Measurements from ENCODE around the gene ELOB. TPM values are rescaled to one million over a fixed set of nuclear protein-coding genes. Genes with fewer than 3 reads are reported as not detected.
A peak's percentile ranks its signal among the peaks of the same experiment; 100 is the strongest.

Gene ELOB
- 274 TPM for total RNA-seq

GRCh38 chr16:2777231-2777902 lies at the start of gene ELOB:
Gene ELOB (minus strand): TSS chr16:2777280. CDS start chr16:2777239, 41 bp downstream.
- DNase-seq (ENCODE audit: low spot score) = peak; percentile 90

- no peak for DNase-seq (ENCODE audit: low spot score)
Observed at GRCh38 chr16:2825906-2826305, 48.8 kb upstream of the ELOB start.

GRCh38 chr16:2825049-2825742 lies 48.1 kb upstream of the ELOB start:
- DNase-seq (ENCODE audit: low spot score) = no peak

GRCh38 chr16:2824626-2825025 lies 47.5 kb upstream of the ELOB start:
- no peak for DNase-seq (ENCODE audit: low spot score)

GRCh38 chr16:2822496-2822895 lies 45.4 kb upstream of the ELOB start:
- DNase-seq (ENCODE audit: low spot score) = no peak

GRCh38 chr16:2822158-2822495 lies 45.0 kb upstream of the ELOB start:
- no peak for DNase-seq (ENCODE audit: low spot score)

GRCh38 chr16:2821487-2822157 lies 44.5 kb upstream of the ELOB start:
- no peak for DNase-seq (ENCODE audit: low spot score)

GRCh38 chr16:2820836-2821486 lies 43.9 kb upstream of the ELOB start:
- no peak for DNase-seq (ENCODE audit: low spot score)

- no peak for DNase-seq (ENCODE audit: low spot score)
Observed at GRCh38 chr16:2819939-2820835, 43.1 kb upstream of the ELOB start.

- no peak for DNase-seq (ENCODE audit: low spot score)
Observed at GRCh38 chr16:2819179-2819938, 42.3 kb upstream of the ELOB start.

- DNase-seq (ENCODE audit: low spot score) = no peak
Observed at GRCh38 chr16:2818272-2818876, 41.3 kb upstream of the ELOB start.

GRCh38 chr16:2817340-2818271 lies 40.5 kb upstream of the ELOB start:
- no peak for DNase-seq (ENCODE audit: low spot score)

GRCh38 chr16:2816751-2817339 lies 39.8 kb upstream of the ELOB start, which contains the start of gene PRSS21:
Gene PRSS21 (plus strand): TSS chr16:2817237. CDS start chr16:2817269, 32 bp downstream.
- no peak for DNase-seq (ENCODE audit: low spot score)

GRCh38 chr16:2815299-2815771 lies 38.3 kb upstream of the ELOB start:
- DNase-seq (ENCODE audit: low spot score) = no peak

GRCh38 chr16:2814551-2815298 lies 37.6 kb upstream of the ELOB start:
- no peak for DNase-seq (ENCODE audit: low spot score)

GRCh38 chr16:2813771-2814221 lies 36.7 kb upstream of the ELOB start:
- DNase-seq (ENCODE audit: low spot score) = no peak

- DNase-seq (ENCODE audit: low spot score) = no peak
Observed at GRCh38 chr16:2811703-2812471, 34.8 kb upstream of the ELOB start.

Data from ureter (tissue), 1 donor.